Pericardium fibroblast (primary cell): ENCODE measurements around the gene KRT79. TPM values are rescaled to one million over a fixed set of nuclear protein-coding genes. Genes with fewer than 3 reads are reported as not detected.

Experiments used
- total RNA-seq: library from RNA; depleted of rRNA; stranded (reverse); fragments of >200 nt; gene quantifications from 2 replicates; pipeline ENCODE4 v1.2.3, GENCODE V29; 2015

Gene KRT79
- total RNA-seq: not detected in 2 replicates

GRCh38 chr12:52833922-52834726, at the start of gene KRT79:
TSS of gene KRT79 (minus strand) at chr12:52834311. CDS start at chr12:52834260, 51 bp downstream.

GRCh38 chr12:52848661-52849255, 14.6 kb upstream of the KRT79 start, which contains the start of gene KRT78:
TSS of gene KRT78 (minus strand) at chr12:52848994. CDS start at chr12:52848930, 64 bp downstream.

GRCh38 chr12:52813885-52814709, 20.0 kb downstream of the KRT79 start, which contains the start of gene KRT4:
TSS of gene KRT4 (minus strand) at chr12:52814116. CDS start at chr12:52814058, 58 bp downstream.

GRCh38 chr12:52795694-52796428, 38.2 kb downstream of the KRT79 start, which contains the start of gene KRT3:
TSS of gene KRT3 (minus strand) at chr12:52796117. CDS start at chr12:52796042, 75 bp downstream.

GRCh38 chr12:52776913-52777395, 57.2 kb downstream of the KRT79 start, which contains the start of gene KRT76:
TSS of gene KRT76 (minus strand) at chr12:52777345. CDS start at chr12:52777291, 54 bp downstream.

Other genes starting within 250 kb of the KRT79 start
- not detected in 2 replicates for gene KRT72, start 232.8 kb downstream of the KRT79 start, total RNA-seq
- gene KRT73, start 215.8 kb downstream of the KRT79 start, total RNA-seq: not detected in 2 replicates
- not detected in 2 replicates for gene KRT2, start 182.1 kb downstream of the KRT79 start, total RNA-seq
- not detected in 2 replicates for gene KRT1, start 153.9 kb downstream of the KRT79 start, total RNA-seq
- not detected in 2 replicates for gene KRT77, start 130.8 kb downstream of the KRT79 start, total RNA-seq
- gene KRT76, start 57.0 kb downstream of the KRT79 start, total RNA-seq: not detected in 2 replicates
- gene KRT3, start 38.2 kb downstream of the KRT79 start, total RNA-seq: not detected in 2 replicates
- not detected in 2 replicates for gene KRT4, start 20.2 kb downstream of the KRT79 start, total RNA-seq
- gene KRT78, start 14.7 kb upstream of the KRT79 start, total RNA-seq: not detected in 2 replicates
- gene KRT8, start 70.8 kb upstream of the KRT79 start, total RNA-seq: 48.8 and 158 TPM in 2 replicates
- 270 and 810 TPM in 2 replicates for gene KRT18, start 114.8 kb upstream of the KRT79 start, total RNA-seq
- 528 and 820 TPM in 2 replicates for gene EIF4B, start 172.1 kb upstream of the KRT79 start, total RNA-seq
- gene TNS2, start 215.8 kb upstream of the KRT79 start, total RNA-seq: 95.6 and 138 TPM in 2 replicates
- 12.2 and 17.6 TPM in 2 replicates for gene SPRYD3, start 245.1 kb upstream of the KRT79 start, total RNA-seq